Measurements from ENCODE around the gene FGFBP2.
A peak's percentile ranks its signal among the peaks of the same experiment; 100 is the strongest.

The FGFBP2 gene

DNA sequence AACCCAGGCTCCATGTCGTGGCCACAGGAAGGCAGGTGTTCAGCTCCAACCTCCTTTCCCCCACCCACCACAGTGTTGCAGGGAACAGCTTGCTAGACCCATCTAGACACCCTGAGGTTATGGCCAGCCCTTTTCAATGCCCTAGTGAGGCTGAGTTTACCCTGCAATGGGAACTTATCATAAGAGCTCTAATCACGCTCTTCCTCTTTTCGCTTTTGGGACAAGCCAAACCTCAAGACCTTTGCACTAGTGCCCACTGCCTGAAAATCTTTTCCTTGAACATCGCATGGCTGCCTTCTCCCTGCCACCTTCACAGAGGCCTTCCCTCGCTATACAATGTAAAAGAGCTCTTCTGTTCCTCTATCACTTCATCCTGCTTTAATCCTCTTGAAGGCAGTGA lies 2.4 kb upstream of the FGFBP2 start:
- DNase-seq, result no peak

DNA sequence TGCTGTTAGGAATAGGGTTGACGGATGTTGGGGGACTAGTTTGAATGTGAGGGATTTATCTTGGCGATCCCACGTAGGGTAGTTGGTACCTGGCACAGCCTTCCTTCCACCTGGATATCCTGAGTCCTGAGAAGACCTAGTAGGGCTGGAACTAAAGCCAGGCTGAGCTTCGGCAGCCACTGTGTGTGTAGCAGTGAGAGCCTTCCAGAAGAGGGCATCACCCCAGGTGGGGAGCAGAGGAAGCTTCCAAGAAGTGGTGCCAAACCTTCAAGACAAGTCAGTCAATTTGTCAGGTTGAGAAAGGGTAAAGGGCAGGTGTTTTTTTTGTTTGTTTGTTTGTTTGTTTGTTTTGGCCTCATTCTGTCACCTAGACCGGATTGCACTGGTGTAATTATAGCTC lies 1.2 kb upstream of the FGFBP2 start:
- DNase-seq, result no peak

DNA sequence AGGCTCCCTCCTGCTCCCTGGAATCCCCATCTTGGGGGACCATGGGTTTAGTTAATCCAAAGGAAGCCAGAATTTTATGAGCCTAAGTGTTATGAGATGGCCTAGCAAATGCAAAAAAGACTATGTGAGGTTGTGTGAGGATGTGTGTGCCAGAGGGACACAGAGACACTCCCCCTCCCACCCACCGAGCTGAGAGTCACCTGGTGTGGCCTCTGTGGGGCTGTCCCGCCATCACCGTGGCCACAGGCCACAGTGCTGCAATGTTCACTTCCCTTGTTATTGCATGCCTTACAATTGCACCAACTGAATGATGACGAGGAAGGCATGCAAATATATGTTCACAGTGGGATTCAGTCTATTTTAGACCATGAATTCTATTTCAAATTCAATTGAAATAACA lies 601 bp upstream of the FGFBP2 start:
- DNase-seq, result no peak

DNA sequence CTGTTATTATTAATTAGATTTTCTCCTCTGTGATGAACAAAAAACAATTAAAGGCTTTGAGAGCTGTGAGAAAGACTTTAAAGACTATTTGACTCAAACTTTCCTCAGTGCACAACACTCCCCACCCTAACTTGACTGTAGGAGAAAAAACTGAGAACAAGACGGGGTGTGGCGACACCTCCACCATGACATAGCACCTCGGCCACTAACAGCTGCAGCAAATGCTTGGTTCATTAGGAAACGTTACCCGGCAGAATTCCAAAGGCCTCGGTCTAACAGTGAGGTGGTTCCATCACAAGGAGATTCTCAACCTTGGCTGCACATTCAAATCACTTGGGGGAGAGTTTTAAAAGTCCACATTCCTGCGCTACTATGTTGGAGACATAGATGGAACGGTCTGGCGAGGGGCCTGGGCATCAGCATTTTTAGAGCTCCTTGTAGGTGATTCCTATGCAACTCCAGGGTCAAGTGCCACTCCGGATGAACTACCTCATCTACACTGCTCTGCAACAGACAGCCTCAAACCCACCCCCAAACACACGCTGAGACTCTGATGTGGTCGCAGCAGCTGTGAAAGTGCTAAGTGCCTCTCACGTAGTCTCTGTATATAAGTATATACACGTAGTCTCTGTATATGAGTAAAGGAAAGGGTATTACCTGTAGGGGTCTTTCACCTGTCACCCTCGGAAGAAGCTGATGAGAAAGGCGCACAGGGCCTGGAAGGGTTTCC lies 1.0 kb downstream of the FGFBP2 start:
- DNase-seq, result no peak

DNA sequence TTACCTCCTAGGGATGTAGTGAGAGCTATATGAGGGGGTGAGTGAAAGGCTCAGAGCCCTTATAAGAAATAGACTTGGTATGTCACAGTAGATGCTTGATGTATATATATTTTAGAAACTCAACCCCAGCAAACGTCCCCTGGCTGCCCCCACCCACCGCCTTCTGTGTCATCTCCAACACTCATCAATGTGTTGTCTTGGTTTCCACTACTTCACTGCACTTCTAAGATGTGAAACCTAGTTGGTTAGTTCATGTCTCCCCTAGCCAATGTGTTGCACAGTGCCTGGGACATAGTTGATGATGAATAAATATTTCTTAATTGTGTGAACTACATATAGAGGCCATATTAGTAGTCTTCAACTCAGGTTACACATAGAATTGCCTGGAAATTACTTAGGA lies 4.4 kb downstream of the FGFBP2 start:
- DNase-seq, result no peak

DNA sequence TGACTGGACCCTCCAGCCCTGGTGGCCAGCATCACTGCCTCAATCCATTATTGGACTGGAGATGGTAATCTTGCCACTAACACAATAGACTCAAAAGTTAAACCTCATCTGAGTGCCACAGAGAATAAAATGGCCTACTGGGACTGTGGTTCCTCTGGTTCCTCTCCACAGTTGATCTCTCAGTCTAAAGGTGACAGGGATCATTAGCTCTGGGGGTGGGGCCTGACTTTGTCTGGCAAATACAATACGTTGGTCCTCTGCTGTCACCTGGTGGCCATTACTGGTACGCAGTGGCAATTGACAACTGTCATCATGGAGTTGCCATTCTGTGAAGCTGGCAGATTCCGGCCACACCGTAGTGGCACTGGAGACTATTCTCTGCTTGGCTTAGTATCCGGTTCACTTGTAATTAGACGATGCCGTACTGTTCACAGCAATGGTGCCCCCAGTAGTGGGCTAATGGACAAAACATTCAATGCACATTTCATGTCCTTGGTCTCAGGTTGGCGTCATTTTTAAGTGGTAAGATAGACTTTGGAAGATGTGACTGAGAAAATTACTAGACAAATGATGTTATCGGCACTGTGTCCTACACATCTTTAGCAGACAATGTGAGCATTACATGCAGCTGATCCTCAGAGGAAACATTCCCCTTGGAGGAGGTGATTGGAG lies 6.7 kb downstream of the FGFBP2 start:
- DNase-seq, result peak; percentile 70

DNA sequence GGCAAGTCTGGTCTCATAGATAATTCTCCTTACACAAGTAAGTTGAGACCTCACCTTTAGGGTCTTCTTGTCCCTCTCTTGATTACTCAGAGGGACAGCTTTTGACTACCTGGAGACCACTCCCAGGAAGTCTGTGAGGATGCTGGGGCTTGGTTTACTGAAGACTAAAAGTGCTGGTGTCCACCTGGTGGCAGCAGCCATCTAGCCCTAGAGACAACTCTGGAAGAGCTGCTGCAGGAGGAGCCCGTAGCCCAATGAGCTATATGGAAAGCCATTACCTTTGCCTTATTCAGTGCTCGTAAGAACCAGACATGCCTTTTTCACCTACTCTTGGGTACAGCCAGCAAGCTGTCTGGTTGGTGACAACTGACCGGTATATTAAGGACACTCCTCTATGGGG lies 7.3 kb downstream of the FGFBP2 start:
- no peak for DNase-seq

DNA sequence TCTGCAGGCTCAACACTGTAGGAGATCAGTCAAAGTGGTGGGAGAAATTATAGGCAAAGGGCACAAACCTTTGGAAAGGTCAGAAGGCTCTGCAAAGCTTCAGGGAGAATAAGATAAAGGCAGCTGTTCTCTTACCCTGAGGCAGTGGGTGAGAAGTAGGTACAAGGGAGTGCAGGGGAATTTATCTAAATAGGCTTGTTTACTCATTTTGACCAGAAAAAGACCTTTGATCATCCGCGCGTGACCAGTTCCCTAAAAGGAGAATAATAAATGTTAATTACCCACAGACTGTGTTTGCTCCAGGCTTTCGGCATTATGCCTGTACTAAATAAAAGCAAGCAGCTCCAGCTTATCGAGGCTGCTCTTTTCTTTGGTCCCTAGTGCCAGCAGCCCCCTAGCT lies 9.3 kb downstream of the FGFBP2 start:
- no peak for DNase-seq

DNA sequence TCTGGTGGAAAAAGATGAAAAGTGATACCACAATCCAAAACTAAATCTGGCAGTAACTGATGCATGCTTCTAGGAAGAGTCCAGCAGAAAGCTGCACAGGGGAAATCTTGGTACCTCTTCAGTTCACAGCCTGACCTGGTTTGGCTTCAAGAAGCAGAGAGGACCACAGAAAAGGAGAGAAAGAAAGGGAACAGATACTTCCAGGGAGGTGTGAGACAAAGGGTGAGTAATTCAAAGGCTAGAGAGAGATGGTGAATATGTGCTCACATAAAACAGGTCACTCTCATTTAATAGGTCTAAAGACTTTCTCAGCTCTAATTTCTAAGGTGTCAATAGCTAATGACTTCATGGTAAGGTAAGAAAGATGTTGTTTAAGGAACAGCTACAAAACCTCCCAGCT lies 11.2 kb downstream of the FGFBP2 start:
- no peak for DNase-seq

DNA sequence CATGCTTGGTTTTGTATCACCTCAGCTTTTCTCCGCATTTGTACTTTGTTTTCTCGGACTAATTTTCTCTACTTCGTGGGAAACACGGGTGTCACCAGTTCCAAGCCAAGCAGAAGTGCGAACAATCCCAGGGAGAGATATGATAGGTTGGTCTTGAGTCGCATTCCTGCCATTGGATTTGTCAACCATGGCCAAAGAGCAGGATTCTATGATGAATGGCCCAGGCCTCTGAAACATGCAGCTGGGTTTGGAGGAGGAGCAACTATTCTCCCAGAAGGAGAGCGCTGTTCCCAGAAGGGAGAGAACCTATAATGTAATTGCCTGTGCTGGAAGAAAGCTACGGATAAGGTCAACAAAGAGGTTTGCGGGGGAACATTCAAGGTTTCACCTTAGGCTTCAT lies 14.1 kb downstream of the FGFBP2 start:
- no peak for DNase-seq

DNA sequence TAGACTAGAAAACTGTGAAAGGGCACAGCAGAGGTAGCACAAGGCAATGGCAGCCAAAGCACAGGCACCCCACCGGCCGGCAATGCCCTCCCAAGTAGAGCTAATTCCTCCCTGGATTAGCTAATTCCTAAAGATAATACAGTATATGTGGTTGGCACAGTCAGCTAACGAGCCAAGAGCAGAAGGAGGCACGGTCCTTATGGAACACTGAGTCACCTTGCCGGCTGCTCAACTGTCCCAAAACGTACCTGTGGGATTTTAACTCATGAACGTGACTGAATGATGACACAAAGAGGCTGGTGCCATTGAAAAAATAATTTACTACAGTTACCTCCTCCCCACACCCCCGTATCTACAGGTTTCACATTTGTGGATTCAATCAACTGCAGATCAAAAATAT lies 15.3 kb downstream of the FGFBP2 start:
- DNase-seq, result no peak

DNA sequence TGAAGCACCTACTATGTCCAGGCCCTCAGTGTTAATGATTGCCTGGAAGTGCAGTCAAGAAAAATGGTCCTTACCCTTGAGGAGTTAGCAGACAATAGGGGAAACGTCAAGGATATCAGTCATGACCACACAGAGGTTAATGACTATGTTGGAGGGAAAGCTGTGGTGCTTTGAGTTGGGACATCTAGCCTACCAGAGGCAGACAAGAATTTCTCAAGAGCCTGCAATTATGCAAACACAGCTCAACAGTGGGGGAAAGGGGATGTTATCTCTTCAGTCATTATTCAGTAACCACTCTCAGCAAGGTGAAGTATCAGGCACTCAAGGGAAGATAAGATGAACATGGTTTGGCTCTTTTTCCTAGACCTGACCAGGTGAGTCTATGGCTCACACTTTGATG lies 17.5 kb downstream of the FGFBP2 start:
- no peak for DNase-seq

DNA sequence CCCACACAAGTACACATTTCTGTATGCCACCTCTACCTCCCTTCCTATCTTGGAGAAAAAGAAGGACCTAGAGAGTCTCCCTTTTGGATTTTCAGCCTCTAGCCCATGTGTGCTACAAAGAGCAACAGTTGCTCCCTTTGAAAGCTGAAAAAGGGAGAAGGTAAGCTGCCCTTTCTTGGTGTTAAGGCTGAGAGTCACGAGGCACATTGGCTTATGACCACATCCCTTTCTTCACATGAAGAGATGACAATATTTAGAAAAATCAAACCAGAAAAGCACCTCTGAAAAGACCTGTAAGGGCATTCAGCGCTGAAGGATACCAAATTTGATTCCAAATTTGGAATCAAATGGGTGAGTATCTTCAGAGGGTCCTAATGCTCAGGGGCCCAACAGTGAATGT lies 18.1 kb downstream of the FGFBP2 start:
- DNase-seq, result no peak

DNA sequence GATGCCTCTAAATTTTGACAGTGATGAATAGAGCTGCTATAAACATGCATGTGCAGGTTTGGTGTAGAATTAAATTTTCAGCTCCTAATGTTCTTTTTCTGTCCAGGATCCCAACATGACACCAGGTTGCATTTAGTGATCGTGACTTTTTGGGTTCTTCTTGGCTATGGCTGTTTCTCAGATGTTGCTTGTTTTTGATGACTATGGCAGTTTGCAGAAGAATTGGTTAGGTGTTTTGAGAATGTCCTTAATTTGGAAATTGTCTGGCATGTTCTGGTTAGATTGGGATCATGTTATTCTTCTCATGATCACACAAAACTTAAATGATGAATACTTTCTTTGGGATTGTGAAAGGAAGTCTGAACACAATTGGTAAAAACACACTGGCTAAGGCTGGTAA lies 20.7 kb downstream of the FGFBP2 start:
- no peak for DNase-seq

DNA sequence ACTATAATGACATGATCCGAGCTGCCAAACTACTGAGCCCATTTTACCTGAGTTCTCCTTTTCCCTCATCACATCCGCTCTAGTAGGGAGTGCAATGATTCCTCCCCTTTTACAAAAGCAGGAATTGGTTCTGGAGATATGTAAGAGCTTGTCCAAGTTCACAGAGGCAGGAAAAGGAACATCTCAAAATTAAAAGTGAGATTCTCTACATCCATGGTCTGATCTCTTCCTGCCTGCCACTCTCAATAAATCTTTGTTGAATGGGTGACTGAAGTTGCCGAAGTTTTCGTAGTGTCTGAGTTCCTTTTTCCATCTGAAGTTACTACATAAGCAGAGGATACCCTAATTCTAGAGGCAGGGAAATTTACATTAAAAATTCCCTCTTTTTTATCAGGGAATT lies 24.3 kb downstream of the FGFBP2 start, which contains the start of gene FGFBP1:
Gene FGFBP1, minus strand, starts transcription at position 101 of the 400 bp plus-strand sequence. CDS start 2,108 bp downstream, outside the sequence.
- DNase-seq, result no peak

DNA sequence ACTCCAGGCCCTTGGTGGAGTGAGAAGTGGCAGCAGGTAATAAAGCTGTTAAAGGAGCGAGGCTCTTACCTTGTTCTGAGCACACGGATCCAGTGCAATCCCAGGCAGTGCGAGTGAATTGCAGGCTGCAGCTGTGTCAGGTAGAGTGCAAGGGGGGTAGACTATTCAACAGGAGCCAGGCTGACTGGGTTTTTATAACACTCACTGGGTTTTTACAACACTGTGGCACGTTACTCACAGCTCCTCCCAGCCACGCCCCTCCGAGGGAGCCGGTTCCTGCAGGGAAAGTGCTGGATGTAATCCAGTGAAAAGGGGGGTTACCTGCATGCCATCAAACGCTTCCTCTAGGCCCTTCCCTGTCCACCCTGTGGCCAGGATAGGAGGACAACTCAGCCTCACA lies 24.8 kb downstream of the FGFBP2 start:
- DNase-seq, result peak; percentile 80

DNA sequence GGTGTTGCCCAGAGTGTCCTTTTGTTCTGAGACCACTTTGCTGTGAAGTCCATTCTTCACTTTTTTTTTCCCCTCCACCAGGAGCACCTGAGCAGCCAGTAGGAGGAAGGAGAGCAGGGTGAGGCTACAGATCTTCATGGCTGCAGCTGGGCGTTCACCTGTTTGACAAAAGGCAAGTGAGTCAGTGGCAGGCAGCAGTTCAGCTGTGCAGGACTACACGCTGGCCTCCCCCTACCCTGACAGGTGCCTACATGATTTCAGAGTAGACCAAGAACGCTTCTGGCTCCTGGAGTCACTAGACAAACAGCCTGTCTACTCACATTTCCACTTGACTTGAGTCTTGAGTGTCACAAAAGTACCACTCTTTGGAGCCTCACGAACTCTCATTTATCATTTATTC lies 26.5 kb downstream of the FGFBP2 start:
- DNase-seq, result peak; percentile 93

DNA sequence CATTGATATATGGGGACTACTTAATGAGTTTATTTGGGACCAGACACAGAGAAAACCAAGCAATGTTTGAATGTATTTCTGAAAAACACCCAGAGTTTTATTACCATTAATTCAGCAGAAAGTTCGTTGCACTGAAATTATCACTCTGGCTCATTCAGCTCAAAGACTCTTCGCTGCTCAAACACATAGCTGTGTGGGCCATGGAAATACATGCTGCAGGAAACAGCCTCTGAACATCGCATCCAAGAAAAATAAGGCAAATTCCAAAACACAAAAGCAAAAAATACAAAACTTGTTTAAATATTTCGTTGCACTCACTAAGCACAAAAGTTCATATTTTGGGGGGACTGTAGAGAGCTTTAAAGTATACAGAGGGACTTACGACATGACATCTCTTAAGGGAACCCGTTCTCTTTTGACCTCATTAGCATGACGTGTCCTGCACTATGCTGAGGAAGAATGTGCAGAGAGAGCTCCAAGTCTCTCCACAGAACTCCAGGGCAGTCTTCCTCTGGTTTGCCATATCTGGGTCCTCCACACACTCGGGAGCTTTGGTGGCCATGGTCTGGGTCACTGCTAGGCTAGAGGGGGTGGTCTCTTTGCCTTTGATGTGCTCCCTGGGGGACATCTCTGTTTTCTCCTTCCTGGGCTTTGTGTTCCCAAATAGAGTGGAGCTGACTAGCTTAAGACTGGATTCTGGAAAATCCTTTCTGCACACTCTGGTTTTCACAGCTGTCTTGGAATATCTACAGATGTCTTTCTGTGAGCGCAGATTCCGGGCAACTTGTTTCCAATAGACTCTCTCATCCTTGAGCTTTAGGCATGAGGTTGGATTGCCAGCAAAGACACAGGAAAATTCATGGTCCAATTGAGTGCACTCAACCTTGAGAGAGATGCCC lies 27.2 kb downstream of the FGFBP2 start:
- peak; percentile 68 for DNase-seq

DNA sequence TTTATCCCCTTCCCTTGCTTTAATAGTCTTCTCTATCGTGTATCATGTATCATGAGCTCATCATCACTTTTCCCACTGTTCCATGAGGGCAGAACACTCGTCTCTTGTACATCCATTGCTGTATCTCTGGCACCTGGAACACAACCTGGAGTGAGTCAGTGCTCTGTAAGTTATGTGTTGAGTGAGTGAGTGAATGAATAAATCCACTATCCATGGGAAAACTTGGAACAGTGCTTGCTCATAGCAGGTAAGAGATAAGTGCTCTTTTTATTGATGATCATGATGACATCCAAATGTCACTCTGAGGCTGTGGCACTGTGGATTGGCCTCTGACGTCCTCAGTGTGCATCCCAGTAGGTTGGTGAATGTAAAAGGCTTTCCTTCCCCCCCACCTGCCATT lies 28.7 kb downstream of the FGFBP2 start:
- no peak for DNase-seq

DNA sequence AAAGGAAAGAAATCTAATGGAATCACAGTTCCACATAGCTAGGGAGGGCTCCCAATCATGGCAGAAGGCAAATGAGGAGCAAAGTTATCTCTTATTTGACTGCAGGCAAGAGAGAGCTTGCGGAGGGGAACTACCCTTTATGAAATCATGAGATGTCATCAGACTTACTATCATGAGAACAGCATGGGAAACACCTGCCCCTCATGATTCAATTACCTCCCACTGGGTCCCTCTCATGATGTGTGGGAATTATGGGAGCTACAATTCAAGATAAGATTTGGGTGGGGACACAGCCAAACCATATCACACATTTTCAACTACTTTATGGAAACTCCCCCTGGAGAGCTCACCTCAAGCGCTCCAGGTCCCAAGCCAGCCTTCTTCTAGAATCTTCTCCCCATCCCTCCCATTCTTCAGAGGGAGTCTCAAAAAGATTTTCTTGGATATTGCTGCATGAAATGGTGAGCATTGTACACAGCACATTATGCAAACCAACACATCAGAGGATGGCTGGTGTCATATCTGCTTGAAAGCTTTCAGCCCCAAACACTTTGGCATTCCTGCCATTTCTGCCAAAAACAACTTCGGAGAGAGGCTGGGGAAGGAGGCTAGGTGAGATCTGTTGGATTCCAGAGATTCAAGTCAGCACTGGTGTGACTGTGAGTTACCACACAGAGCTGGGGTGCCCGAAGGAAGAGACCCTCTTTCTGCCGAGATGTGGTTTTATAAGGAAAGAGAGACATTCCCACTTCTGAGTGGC lies 31.3 kb downstream of the FGFBP2 start:
- no peak for DNase-seq

DNA sequence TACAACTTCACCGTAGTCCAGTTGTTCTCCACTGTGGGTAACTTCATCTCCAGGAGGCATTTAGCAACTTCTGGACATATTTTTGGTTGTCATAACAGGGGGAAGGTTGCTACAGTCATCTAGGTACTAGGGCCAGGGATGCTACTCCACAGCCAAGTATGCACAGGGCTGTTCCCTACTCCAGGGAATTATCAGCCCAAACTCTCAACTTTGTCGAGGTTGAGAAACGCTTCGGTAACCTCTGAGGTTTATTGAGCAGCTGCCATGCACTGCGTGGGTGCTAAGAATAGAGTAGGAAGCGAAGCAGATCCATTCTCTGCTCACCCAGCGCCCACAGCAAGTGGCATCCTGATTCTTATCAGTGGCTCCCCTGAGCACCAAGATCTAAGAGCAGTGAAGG lies 32.7 kb downstream of the FGFBP2 start:
- DNase-seq, result no peak

DNA sequence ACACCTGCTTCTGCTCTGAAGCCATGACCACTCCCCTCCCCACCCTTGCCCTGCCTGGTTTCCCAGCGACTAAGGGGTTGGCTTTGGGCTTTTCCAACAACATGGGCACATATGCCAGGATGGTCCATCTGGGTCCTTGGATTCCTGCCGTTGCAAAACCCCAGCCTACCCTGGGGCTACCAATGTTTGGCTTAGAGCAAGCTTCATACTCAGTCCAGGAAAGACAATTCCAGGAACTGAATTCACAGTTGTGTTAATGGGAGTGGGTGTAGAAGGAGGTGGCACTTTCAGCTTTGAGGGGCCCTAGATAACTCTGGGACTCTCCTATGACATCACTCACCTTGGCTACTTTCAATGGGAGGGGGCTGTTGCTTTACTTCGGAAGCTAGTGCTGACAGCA lies 33.4 kb downstream of the FGFBP2 start:
- no peak for DNase-seq

DNA sequence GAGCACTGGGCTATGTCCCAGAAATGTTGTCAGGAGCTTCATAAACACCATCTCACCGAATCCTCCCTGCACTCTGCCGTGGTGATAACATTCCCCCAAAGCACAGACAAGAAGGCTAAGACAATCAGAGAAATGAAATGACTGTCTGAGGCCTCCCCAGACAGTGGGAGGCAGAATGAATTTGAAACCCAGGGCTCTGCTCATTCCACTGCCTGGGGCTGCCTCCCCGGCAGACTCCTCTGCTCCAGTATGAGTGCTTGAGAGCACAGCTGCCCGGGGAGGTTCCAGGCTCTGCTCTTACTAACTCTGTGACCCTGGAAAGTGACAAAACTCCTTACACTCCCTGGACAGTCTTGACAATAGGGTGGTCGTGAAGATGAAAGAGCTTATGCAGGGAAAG lies 34.1 kb downstream of the FGFBP2 start:
- DNase-seq, result no peak
